NCI-H2196 (cell line): ENCODE measurements around the gene BMP7.
"Not testable (repeated sequence)": the region's sequence is repeated elsewhere in the genome, so short reads cannot be mapped to it uniquely, and the experiment has no call there.

ENCODE experiments used
- DNase-seq: peaks from one replicate; lab custom pipeline; 2025; ENCODE audit not compliant: unreplicated experiment; lab: John Stamatoyannopoulos, UW

Gene BMP7

GRCh38 chr20:57288651-57289277, 22.3 kb upstream of the BMP7 start:
- no peak for DNase-seq

- DNase-seq = no peak
Observed at GRCh38 chr20:57287901-57288300, 21.5 kb upstream of the BMP7 start.

- DNase-seq = no peak
Observed at GRCh38 chr20:57287007-57287880, 20.8 kb upstream of the BMP7 start.

GRCh38 chr20:57283860-57284259, 17.4 kb upstream of the BMP7 start:
- no peak for DNase-seq

GRCh38 chr20:57282670-57283361, 16.4 kb upstream of the BMP7 start:
- DNase-seq = no peak

- DNase-seq = no peak
Observed at GRCh38 chr20:57281900-57282299, 15.5 kb upstream of the BMP7 start.

- DNase-seq = no peak
Observed at GRCh38 chr20:57280221-57280620, 13.8 kb upstream of the BMP7 start.

- not testable (repeated sequence) for DNase-seq
Observed at GRCh38 chr20:57279548-57279947, 13.1 kb upstream of the BMP7 start.

GRCh38 chr20:57278457-57278856, 12.0 kb upstream of the BMP7 start:
- no peak for DNase-seq

- no peak for DNase-seq
Observed at GRCh38 chr20:57277398-57278105, 11.1 kb upstream of the BMP7 start.

- no peak for DNase-seq
Observed at GRCh38 chr20:57276221-57276620, 9.8 kb upstream of the BMP7 start.

- no peak for DNase-seq
Observed at GRCh38 chr20:57275813-57276212, 9.4 kb upstream of the BMP7 start.

GRCh38 chr20:57275334-57275733, 8.9 kb upstream of the BMP7 start:
- no peak for DNase-seq

- no peak for DNase-seq
Observed at GRCh38 chr20:57274846-57275245, 8.4 kb upstream of the BMP7 start.

GRCh38 chr20:57274299-57274698, 7.9 kb upstream of the BMP7 start:
- DNase-seq = no peak

- no peak for DNase-seq
Observed at GRCh38 chr20:57272883-57273535, 6.6 kb upstream of the BMP7 start.

GRCh38 chr20:57270204-57270984, 4.0 kb upstream of the BMP7 start:
- no peak for DNase-seq

GRCh38 chr20:57269148-57269984, 2.9 kb upstream of the BMP7 start:
- no peak for DNase-seq

GRCh38 chr20:57268399-57269076, 2.1 kb upstream of the BMP7 start:
- DNase-seq = no peak
